ENCODE results near the gene GIGYF2. TPM values are rescaled to one million over a fixed set of nuclear protein-coding genes. Genes with fewer than 3 reads are reported as not detected.

Gene GIGYF2
- total and polyA plus RNA-seq, 2 donors from 2014 or later, result 13.5 to 79.8 TPM

GRCh38 chr2:232863996-232864395 is 166.9 kb downstream of the GIGYF2 start:
- H3K27me3 ChIP-seq (ENCODE audit: control insufficient read depth, insufficient read depth, low read length), result no peaks in the 10 kb centered on the region
- H3K36me3 ChIP-seq (ENCODE audit: control insufficient read depth in 2 of 3, insufficient read depth in 3 of 3, low read length in 3 of 3), result no peaks in the 10 kb centered on the region
- H3K9me3 ChIP-seq (ENCODE audit: control insufficient read depth in 2 of 3, insufficient read depth in 1 of 3, low read length in 3 of 3), result no peaks in the 10 kb centered on the region
- H3K27ac ChIP-seq (ENCODE audit: low read depth in 2 of 2, low read length in 2 of 2), result no peak overlapping the region
- intact Hi-C loops (cut with DNase I), result no loop called here
- H3K4me1 ChIP-seq (ENCODE audit: control insufficient read depth in 2 of 3, insufficient read depth in 2 of 3, low read depth in 1 of 3, low read length in 3 of 3), result peaks cover 0 to 5% (median 5%) of the 10 kb centered on the region in 3 donors
- no peak for DNase-seq
- FAIRE-seq, result no peak
- H3K9ac ChIP-seq (ENCODE audit: low read length in 3 of 3), result no peak overlapping the region
- TF ChIP-seq CTCF (IDR thresholded peaks at IDR 0.05; ENCODE audit: borderline replicate concordance, extremely low read depth, insufficient read depth), result no peak
- no peak overlapping the region for H3K4me3 ChIP-seq (ENCODE audit: low read length in 3 of 3)

GRCh38 chr2:232865165-232865564 is 168.0 kb downstream of the GIGYF2 start:
- intact Hi-C loops (cut with DNase I), result no loop called here
- H3K4me3 ChIP-seq (ENCODE audit: low read length in 3 of 3), result no peak overlapping the region

GRCh38 chr2:232866104-232866503 is 169.0 kb downstream of the GIGYF2 start:
- DNase-seq, result no peak
- H3K9me3 ChIP-seq (ENCODE audit: control insufficient read depth in 2 of 3, insufficient read depth in 1 of 3, low read length in 3 of 3), result no peaks in the 10 kb centered on the region
- no peaks in the 10 kb centered on the region for H3K27me3 ChIP-seq (ENCODE audit: control insufficient read depth, insufficient read depth, low read length)
- TF ChIP-seq CTCF (IDR thresholded peaks at IDR 0.05; ENCODE audit: borderline replicate concordance, extremely low read depth, insufficient read depth), result no peak
- H3K9ac ChIP-seq (ENCODE audit: low read length in 3 of 3), result no peak overlapping the region
- intact Hi-C loops (cut with DNase I), result no loop called here
- no peaks in the 10 kb centered on the region for H3K36me3 ChIP-seq (ENCODE audit: control insufficient read depth in 2 of 3, insufficient read depth in 3 of 3, low read length in 3 of 3)
- no peak overlapping the region for H3K4me3 ChIP-seq (ENCODE audit: low read length in 3 of 3)
- H3K4me1 ChIP-seq (ENCODE audit: control insufficient read depth in 2 of 3, insufficient read depth in 2 of 3, low read depth in 1 of 3, low read length in 3 of 3), result peaks cover 0 to 2% (median 0%) of the 10 kb centered on the region in 3 donors
- FAIRE-seq, result no peak
- no peak overlapping the region for H3K27ac ChIP-seq (ENCODE audit: low read depth in 2 of 2, low read length in 2 of 2)

More at GRCh38 chr2:232865165-232865564, 168.0 kb downstream of the GIGYF2 start:
- Histone ChIP-seq H3K36me3 (ENCODE audit: control insufficient read depth in 2 of 3, insufficient read depth in 3 of 3, low read length in 3 of 3) (no peaks in the 10 kb centered on the region), H3K9ac (ENCODE audit: low read length in 3 of 3) (no peak overlapping the region), H3K27ac (ENCODE audit: low read depth in 2 of 2, low read length in 2 of 2) (no peak overlapping the region), H3K4me1 (ENCODE audit: control insufficient read depth in 2 of 3, insufficient read depth in 2 of 3, low read depth in 1 of 3, low read length in 3 of 3) (peaks cover 0 to 5% (median 0%) of the 10 kb centered on the region in 3 donors), H3K9me3 (ENCODE audit: control insufficient read depth in 2 of 3, insufficient read depth in 1 of 3, low read length in 3 of 3) (no peaks in the 10 kb centered on the region), H3K27me3 (ENCODE audit: control insufficient read depth, insufficient read depth, low read length) (no peaks in the 10 kb centered on the region)
- no peak for DNase-seq
- no peak for TF ChIP-seq CTCF (IDR thresholded peaks at IDR 0.05; ENCODE audit: borderline replicate concordance, extremely low read depth, insufficient read depth)
- FAIRE-seq, result no peak
